Activated CD4-positive, alpha-beta memory T cell treated with anti-CD3 and anti-CD28 coated beads, Interleukin-2, amount 10 ng/mL, durations not matched to agents 7 days and 5 days (primary cell): Measurements from ENCODE around the gene CDK5RAP2. TPM values are rescaled to one million over a fixed set of nuclear protein-coding genes. Genes with fewer than 3 reads are reported as not detected.
A peak's percentile ranks its signal among the peaks of the same experiment; 100 is the strongest.
"Not testable (repeated sequence)": the region's sequence is repeated elsewhere in the genome, so short reads cannot be mapped to it uniquely, and the experiment has no call there.

Experiments used
- CTCF ChIA-PET: fragments of 350-600 bp; sonication (Branson Sonifier 250); formaldehyde crosslinking; loops from one replicate; lab custom pipeline; 2021; ENCODE audit warnings: antibody characterized with exemption, inconsistent platforms; lab: Charles Lee
- POLR2A ChIA-PET: fragments of 350-600 bp; sonication (Branson Sonifier 250); formaldehyde crosslinking; loops from one replicate; lab custom pipeline; 2021; ENCODE audit warnings: antibody characterized with exemption; lab: Charles Lee
- DNase-seq: peaks from one replicate; pipeline ENCODE4 v3.0.0-alpha.2; 2020
- H3K27ac Mint-ChIP-seq: one replicate; pipeline ENCODE4 v1.8.0; 2021; ENCODE audit warnings: mild to moderate bottlenecking, mixed read lengths
- H3K27me3 Mint-ChIP-seq: one replicate; pipeline ENCODE4 v1.8.0; 2021; ENCODE audit warnings: mixed read lengths
- H3K36me3 Mint-ChIP-seq: one replicate; pipeline ENCODE4 v1.8.0; 2021; ENCODE audit warnings: low read depth, mixed read lengths
- H3K4me1 Mint-ChIP-seq: one replicate; pipeline ENCODE4 v1.8.0; 2021; ENCODE audit warnings: mixed read lengths
- H3K4me3 Mint-ChIP-seq: one replicate; pipeline ENCODE4 v1.8.0; 2021; ENCODE audit warnings: mild to moderate bottlenecking, mixed read lengths
- H3K9me3 Mint-ChIP-seq: one replicate; pipeline ENCODE4 v1.8.0; 2021; ENCODE audit warnings: mixed read lengths
- total RNA-seq, 2 experiments: library from RNA; stranded (reverse); gene quantifications; one replicate each; pipeline ENCODE4 v1.2.3, GENCODE V29; 2021

CDK5RAP2 gene
- total RNA-seq, 2 experiments from 2014 or later: 84.2 to 98.9 TPM

GRCh38 chr9:120464176-120464886 lies 115.6 kb downstream of the CDK5RAP2 start:
- no peak overlapping the region for H3K4me3 Mint-ChIP-seq
- DNase-seq: no peak
- POLR2A ChIA-PET: no interaction called here
- H3K4me1 Mint-ChIP-seq: no peaks in the 10 kb centered on the region
- CTCF ChIA-PET: no interaction called here
- H3K36me3 Mint-ChIP-seq: peaks cover 35% of the 10 kb centered on the region
- H3K27ac Mint-ChIP-seq: no peak overlapping the region
- H3K9me3 Mint-ChIP-seq: no peaks in the 10 kb centered on the region
- H3K27me3 Mint-ChIP-seq: no peaks in the 10 kb centered on the region

DNA sequence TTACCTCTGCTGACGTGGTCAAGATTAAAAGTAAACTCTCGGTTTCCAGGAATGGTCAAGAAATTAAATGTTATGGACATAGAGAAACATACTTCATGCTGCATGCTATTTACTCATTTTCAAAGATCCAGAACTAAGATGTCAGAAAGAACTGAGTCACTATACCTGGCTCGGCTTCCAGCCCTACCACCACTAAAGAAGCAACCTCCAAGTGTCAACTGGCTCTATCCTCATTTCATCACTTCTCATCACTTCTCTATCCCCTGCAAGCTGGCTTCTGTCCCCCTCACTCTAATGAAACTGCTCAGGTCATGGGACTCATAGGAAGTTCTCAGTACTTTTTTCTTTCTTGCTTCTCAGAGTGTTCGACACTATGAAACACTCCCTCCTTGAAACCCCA lies 116.2 kb downstream of the CDK5RAP2 start:
- Mint-ChIP-seq H3K36me3 (peaks cover 31% of the 10 kb centered on the region), H3K4me3 (no peak overlapping the region), H3K4me1 (no peaks in the 10 kb centered on the region), H3K27ac (no peak overlapping the region), H3K9me3 (no peaks in the 10 kb centered on the region), H3K27me3 (no peaks in the 10 kb centered on the region)
- POLR2A ChIA-PET: no interaction called here
- no peak for DNase-seq
- CTCF ChIA-PET: no interaction called here

- CTCF ChIA-PET: interaction anchor here (0.9 kb wide), 1 partner anchor 24 kb away, joined by 4 read pairs; no protein-coding TSS in a partner anchor
- H3K27ac Mint-ChIP-seq, POLR2A ChIA-PET, H3K4me3 Mint-ChIP-seq, H3K4me1 Mint-ChIP-seq, DNase-seq, H3K9me3 Mint-ChIP-seq, H3K27me3 Mint-ChIP-seq: not testable (repeated sequence)
- H3K36me3 Mint-ChIP-seq: peaks cover 44% of the 10 kb centered on the region
Observed at GRCh38 chr9:120461677-120462076, 118.3 kb downstream of the CDK5RAP2 start.

DNA sequence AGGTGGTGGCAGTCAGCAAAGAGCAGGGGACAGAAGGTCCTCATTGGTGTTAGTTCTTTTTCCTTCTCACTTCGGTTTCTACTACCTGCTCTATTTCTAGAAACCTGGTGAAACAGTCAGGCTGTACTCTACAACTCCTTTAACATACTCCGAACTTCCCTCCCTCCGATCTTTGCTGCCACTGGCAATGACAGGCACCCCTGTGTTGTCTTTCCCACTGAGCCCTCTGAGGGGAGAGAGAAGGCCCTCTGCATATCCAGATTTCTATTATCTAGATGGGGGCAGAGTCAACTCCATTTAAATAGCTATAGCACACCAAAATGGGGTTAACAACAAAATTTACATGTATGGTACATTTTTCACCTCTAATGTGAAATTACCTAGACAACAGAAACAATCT lies 123.7 kb downstream of the CDK5RAP2 start:
- Mint-ChIP-seq H3K9me3 (no peaks in the 10 kb centered on the region), H3K4me1 (no peaks in the 10 kb centered on the region), H3K27me3 (no peaks in the 10 kb centered on the region), H3K27ac (no peak overlapping the region), H3K4me3 (no peak overlapping the region), H3K36me3 (peaks cover 56% of the 10 kb centered on the region)
- ChIA-PET POLR2A (no interaction called here), CTCF (interaction anchor here (0.7 to 1.2 kb wide), 2 partner anchors 17 to 21 kb away, joined by 3 read pairs; no protein-coding TSS in a partner anchor)
- no peak for DNase-seq

DNA sequence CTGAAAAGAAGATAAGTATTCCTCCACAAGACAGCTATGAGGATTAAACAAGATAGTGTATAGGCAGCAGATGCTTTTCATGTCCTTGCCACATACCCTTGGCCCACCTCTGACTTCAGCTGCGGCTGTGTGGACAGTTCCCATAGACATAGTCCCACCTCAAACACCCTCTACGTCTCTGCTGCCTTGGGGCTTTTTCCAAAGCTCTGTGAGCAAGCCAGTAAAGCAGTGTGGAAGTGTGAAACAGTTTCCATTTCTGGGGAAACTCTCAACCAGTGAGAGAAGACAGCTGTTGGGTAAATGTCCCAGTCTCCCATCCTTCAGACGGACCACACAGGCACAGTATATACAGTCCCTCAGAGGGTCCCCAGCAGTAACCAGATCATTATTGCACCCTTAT lies 125.5 kb downstream of the CDK5RAP2 start:
- Mint-ChIP-seq H3K9me3 (no peaks in the 10 kb centered on the region), H3K4me1 (no peaks in the 10 kb centered on the region), H3K36me3 (peaks cover 69% of the 10 kb centered on the region), H3K27me3 (no peaks in the 10 kb centered on the region), H3K27ac (no peak overlapping the region), H3K4me3 (no peak overlapping the region)
- ChIA-PET CTCF (no interaction called here), POLR2A (no interaction called here)
- DNase-seq: no peak

GRCh38 chr9:120453792-120454191 lies 126.2 kb downstream of the CDK5RAP2 start:
- Mint-ChIP-seq H3K4me1 (no peaks in the 10 kb centered on the region), H3K9me3 (no peaks in the 10 kb centered on the region)

DNA sequence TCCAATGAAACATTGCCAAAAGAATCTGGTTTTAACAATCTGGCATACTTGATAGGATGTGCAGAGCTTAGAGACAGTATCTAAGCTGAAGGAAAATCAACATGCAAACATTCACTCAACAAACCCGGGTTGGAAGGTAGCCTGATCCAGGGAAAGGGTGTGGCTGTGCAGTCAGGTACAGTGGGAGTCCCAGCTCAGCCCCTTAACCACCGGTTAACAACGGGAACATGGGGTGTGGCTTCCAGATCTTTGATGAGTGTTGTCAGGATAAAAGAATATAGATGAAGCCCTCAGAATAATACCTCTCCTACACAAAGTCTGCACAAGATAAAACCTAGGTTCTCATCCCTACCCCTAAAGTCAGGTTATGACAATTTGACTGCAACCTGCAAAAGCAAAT lies 127.3 kb downstream of the CDK5RAP2 start:
- no peak for DNase-seq
- POLR2A ChIA-PET: no interaction called here
- CTCF ChIA-PET: interaction anchor here (2.4 kb wide), 1 partner anchor 25 kb away, joined by 5 read pairs; no protein-coding TSS in a partner anchor
- H3K4me1 Mint-ChIP-seq: no peaks in the 10 kb centered on the region
- peaks cover 74% of the 10 kb centered on the region for H3K36me3 Mint-ChIP-seq
- no peaks in the 10 kb centered on the region for H3K27me3 Mint-ChIP-seq
- H3K4me3 Mint-ChIP-seq: no peak overlapping the region
- H3K9me3 Mint-ChIP-seq: no peaks in the 10 kb centered on the region
- no peak overlapping the region for H3K27ac Mint-ChIP-seq

More at GRCh38 chr9:120453792-120454191, 126.2 kb downstream of the CDK5RAP2 start:
- ChIA-PET CTCF (interaction anchor here (0.6 to 2.4 kb wide), 2 partner anchors 17 to 23 kb away, joined by 4 to 5 read pairs; no protein-coding TSS in a partner anchor), POLR2A (no interaction called here)
- Mint-ChIP-seq H3K27me3 (no peaks in the 10 kb centered on the region), H3K27ac (no peak overlapping the region), H3K36me3 (peaks cover 74% of the 10 kb centered on the region), H3K4me3 (no peak overlapping the region)
- no peak for DNase-seq

GRCh38 chr9:120450916-120451315 lies 129.1 kb downstream of the CDK5RAP2 start:
- Mint-ChIP-seq H3K9me3 (no peaks in the 10 kb centered on the region), H3K36me3 (peaks cover 76% of the 10 kb centered on the region), H3K4me3 (no peak overlapping the region), H3K4me1 (no peaks in the 10 kb centered on the region), H3K27ac (no peak overlapping the region), H3K27me3 (no peaks in the 10 kb centered on the region)
- ChIA-PET CTCF (no interaction called here), POLR2A (no interaction called here)
- DNase-seq: no peak

DNA sequence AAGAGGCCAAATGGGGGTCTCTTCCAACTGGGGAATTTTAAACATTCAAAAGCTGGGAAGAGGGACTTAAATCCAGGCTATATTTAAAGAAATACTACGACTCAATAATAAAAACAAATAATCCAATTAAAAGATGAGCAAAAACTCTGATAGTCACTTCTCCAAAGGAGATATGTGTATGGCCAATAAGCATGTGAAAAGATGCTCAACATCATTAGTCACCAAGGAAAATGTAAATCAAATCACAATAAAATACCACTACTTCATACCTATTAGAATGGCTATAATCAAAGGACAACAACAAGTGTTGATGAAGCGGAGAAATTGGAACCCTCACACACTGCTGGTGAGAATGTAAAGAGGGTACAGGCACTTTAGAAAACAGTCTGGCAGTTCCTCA lies 130.4 kb downstream of the CDK5RAP2 start:
- peaks cover 70% of the 10 kb centered on the region for H3K36me3 Mint-ChIP-seq
- CTCF ChIA-PET: no interaction called here

DNA sequence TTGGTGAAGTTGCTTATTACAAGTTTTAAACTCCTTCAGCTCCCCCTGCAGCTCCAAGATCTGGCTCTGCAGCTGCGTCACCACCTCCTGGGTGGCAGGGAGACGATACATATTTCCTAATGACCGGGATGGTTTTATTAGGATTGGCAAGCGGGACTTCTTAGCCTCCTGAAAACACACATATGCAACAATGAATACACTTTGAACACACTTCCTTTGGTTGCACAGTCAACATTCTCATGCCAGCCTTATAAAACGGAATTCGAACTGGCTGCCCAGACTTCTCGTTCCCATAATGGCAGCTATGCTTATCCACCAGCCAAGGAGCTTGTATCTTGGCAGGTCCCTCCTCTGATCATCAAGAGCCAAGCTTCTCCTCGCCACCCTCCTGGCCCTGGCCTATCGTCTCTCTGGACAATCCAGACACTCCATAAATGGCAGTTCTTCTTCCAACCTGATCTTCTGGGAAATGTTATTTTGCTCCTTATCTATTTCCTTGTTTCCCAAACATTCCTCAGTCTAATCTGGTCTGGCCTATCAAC lies 131.9 kb downstream of the CDK5RAP2 start:
- Mint-ChIP-seq H3K36me3 (peaks cover 63% of the 10 kb centered on the region), H3K27me3 (no peaks in the 10 kb centered on the region), H3K9me3 (no peaks in the 10 kb centered on the region), H3K4me3 (no peak overlapping the region), H3K4me1 (no peaks in the 10 kb centered on the region), H3K27ac (no peak overlapping the region)
- POLR2A ChIA-PET: no interaction called here
- CTCF ChIA-PET: no interaction called here
- DNase-seq: no peak

More for the DNA sequence above, 130.4 kb downstream of the CDK5RAP2 start:
- H3K27ac Mint-ChIP-seq: no peak overlapping the region
- POLR2A ChIA-PET: no interaction called here
- no peaks in the 10 kb centered on the region for H3K4me1 Mint-ChIP-seq
- DNase-seq: no peak
- H3K4me3 Mint-ChIP-seq: no peak overlapping the region
- no peaks in the 10 kb centered on the region for H3K9me3 Mint-ChIP-seq
- H3K27me3 Mint-ChIP-seq: no peaks in the 10 kb centered on the region

GRCh38 chr9:120446671-120447070 lies 133.3 kb downstream of the CDK5RAP2 start:
- H3K4me1 Mint-ChIP-seq: no peaks in the 10 kb centered on the region
- H3K9me3 Mint-ChIP-seq: no peaks in the 10 kb centered on the region
- DNase-seq: no peak
- peaks cover 64% of the 10 kb centered on the region for H3K36me3 Mint-ChIP-seq
- POLR2A ChIA-PET: interaction anchor here (1.5 kb wide), 1 partner anchor 9 kb away, joined by 7 read pairs; no protein-coding TSS in a partner anchor
- peak overlapping the region; percentile 57 for H3K27ac Mint-ChIP-seq
- no peaks in the 10 kb centered on the region for H3K27me3 Mint-ChIP-seq
- no peak overlapping the region for H3K4me3 Mint-ChIP-seq
- CTCF ChIA-PET: interaction anchor here (0.7 kb wide), 1 partner anchor 30 kb away, joined by 3 read pairs; no protein-coding TSS in a partner anchor

GRCh38 chr9:120443976-120444375 lies 136.0 kb downstream of the CDK5RAP2 start:
- no peak for DNase-seq
- ChIA-PET CTCF (no interaction called here), POLR2A (no interaction called here)
- H3K9me3 Mint-ChIP-seq: no peaks in the 10 kb centered on the region
- no peaks in the 10 kb centered on the region for H3K27me3 Mint-ChIP-seq
- H3K4me1 Mint-ChIP-seq: peaks cover 14% of the 10 kb centered on the region
- no peak overlapping the region for H3K4me3 Mint-ChIP-seq
- peaks cover 64% of the 10 kb centered on the region for H3K36me3 Mint-ChIP-seq
- no peak overlapping the region for H3K27ac Mint-ChIP-seq

- peaks cover 19% of the 10 kb centered on the region for H3K4me1 Mint-ChIP-seq
- no peaks in the 10 kb centered on the region for H3K9me3 Mint-ChIP-seq
- no peak overlapping the region for H3K4me3 Mint-ChIP-seq
- H3K36me3 Mint-ChIP-seq: peaks cover 64% of the 10 kb centered on the region
- no peaks in the 10 kb centered on the region for H3K27me3 Mint-ChIP-seq
- POLR2A ChIA-PET: no interaction called here
- H3K27ac Mint-ChIP-seq: no peak overlapping the region
- no peak for DNase-seq
- CTCF ChIA-PET: no interaction called here
Observed at GRCh38 chr9:120443489-120443888, 136.5 kb downstream of the CDK5RAP2 start.
